GM18873 (cell line): Measurements from ENCODE around the gene NUTM1.
A peak's percentile ranks its signal among the peaks of the same experiment; 100 is the strongest.
"Not testable (repeated sequence)": the region's sequence is repeated elsewhere in the genome, so short reads cannot be mapped to it uniquely, and the experiment has no call there.

Source experiments
- ATAC-seq: cut with Tn5 transposase; IDR thresholded peaks from one replicate; pipeline ENCODE4 v1.9.1; 2021; ENCODE audit warnings: mild to moderate bottlenecking, moderate library complexity, moderate number of reproducible peaks; ENCODE audit not compliant: unreplicated experiment, low FRiP score

NUTM1 gene

GRCh38 chr15:34336991-34337556 is 6.0 kb upstream of the NUTM1 start:
- ATAC-seq, result peak; percentile 3

GRCh38 chr15:34337557-34338306 is 5.4 kb upstream of the NUTM1 start, which contains the start of gene SLC12A6:
Gene SLC12A6, minus strand, starts transcription at chr15:34337781. Its CDS starts 1,101 bp downstream, at chr15:34336680.
- peak; percentile 38 for ATAC-seq

DNA sequence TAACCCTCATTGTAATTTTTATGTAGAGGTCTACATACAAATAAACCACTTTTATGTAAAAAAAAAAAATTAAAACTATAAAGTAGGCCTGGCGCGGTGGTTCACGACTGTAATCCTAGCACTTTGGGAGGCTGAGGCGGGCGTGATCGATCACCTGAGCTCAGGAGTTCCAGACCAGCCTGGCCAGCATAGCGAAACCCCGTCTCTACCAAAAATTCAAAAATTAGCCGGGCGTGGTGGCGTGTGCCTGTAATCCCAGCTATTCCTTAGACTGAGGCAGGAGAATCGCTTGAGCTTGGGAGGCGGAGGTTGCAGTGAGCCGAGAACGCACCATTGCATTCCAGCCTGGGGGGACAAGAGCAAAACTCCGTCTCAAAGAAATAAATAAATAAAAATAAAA is 4.8 kb upstream of the NUTM1 start:
- ATAC-seq, result no peak

GRCh38 chr15:34339946-34340345 is 3.2 kb upstream of the NUTM1 start:
- ATAC-seq, result no peak

GRCh38 chr15:34341381-34342212 is 1.5 kb upstream of the NUTM1 start:
- no peak for ATAC-seq

DNA sequence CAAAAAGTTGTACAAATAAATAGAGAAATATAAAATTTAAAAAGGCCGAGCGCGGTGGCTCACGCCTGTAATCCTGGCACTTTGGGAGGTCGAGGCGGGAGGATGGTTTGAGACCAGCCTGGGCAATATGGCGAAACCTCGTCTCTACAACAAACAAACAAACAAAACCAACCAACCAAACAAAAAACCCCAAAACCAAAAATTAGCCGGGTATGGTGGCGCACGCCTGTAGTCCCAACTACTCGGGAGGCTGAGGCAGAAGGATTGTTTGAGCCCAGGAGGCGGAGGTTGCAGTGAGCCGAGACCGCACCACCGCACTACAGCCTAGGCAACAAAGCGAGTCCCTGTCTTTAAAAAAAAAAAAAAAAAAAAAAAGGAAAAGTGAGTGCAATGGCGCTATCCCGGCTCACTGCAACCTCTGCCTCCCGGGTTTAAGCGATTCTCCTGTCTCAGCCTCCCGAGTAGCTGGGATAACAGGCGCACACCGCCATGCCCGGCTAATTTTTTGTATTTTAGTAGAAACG is 840 bp upstream of the NUTM1 start:
- not testable (repeated sequence) for ATAC-seq

- ATAC-seq, result no peak
Measured at GRCh38 chr15:34347951-34348638, 5.0 kb downstream of the NUTM1 start.

DNA sequence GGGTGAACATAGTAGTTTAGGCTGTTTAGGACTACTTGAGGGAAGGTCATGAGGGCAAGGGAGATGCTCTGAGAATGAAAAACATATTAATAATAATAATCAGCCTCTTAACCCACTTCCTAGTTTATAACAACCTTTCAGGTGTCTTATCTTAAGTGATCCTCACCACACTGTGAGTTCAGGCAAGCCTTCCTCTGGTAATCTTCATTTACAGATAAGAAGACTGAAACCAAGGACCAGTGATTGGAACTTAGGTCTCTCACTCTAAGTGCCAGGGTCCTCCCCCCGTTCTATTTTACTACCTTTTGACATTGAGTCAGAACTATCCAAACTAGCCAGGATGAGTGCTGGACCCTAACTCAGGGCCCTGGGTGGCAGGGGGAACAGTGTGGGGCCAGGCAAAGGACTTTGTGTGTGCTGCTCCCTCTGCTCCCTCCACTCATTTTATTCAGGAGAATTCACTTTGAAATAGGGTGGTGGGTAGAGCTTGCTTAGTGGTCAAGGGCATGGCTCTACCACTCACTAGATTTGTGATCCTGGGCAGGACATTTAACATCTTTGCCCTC is 5.7 kb downstream of the NUTM1 start:
- no peak for ATAC-seq

- no peak for ATAC-seq
Measured at GRCh38 chr15:34349769-34350168, 6.7 kb downstream of the NUTM1 start.

DNA sequence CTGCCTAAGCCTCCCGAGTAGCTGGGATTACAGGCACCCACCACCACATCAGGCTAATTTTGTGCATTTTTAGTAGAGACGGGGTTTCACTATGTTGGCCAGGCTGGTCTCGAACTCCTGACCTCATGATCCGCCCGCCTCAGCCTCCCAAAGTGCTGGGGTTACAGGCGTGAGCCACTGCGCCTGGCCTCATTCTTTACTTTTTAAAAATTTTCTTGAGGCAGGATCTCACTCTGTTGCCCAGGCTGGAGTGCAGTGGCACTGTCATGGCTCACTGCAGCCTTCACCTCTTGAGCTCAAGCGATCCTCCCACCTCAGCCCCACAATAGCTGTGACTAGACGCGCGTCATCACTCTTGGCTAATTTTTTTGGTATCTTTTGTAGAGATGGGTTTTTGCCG is 9.9 kb downstream of the NUTM1 start:
- not testable (repeated sequence) for ATAC-seq

GRCh38 chr15:34353627-34354026 is 10.5 kb downstream of the NUTM1 start:
- no peak for ATAC-seq

- no peak for ATAC-seq
Measured at GRCh38 chr15:34354286-34354685, 11.2 kb downstream of the NUTM1 start.

GRCh38 chr15:34355241-34355640 is 12.1 kb downstream of the NUTM1 start:
- no peak for ATAC-seq

DNA sequence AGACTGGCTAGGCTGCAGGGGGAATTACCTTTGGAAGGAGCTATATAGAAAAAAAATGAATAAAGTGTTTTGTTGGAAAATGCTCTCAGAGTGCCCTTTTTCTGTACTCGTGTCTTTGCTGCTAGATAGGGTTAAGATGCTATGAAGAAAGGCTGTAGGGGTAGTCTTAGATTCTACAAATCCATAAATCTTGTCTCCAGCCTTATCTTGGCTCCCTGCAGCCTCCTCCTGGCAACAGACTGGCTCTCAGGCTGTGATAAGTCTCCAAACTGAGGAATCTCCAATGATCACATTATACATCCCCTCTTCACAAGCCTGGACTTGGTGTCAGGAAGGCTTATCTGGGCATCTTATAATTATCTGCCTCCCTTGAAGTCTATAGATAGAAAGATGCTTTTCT is 14.5 kb downstream of the NUTM1 start:
- no peak for ATAC-seq

DNA sequence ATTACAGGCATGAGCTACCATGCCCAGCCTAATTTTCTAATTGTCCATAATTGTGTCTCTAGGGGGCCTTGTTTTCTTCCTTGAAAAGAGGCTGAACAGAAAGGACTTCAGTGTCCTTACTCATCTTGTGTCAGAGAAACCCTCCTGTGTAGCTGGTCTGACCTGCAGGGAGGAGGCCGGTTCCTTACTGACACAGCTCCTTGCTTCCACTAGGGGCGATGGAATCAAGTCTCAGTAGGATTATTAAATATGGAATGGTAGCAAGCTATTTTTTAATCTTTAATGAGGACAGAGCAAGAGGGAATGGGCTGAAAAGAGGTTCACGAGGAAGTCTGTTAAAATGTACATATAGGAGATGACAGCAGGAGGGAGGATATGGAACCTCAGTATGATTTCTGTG is 15.3 kb downstream of the NUTM1 start:
- ATAC-seq, result no peak

DNA sequence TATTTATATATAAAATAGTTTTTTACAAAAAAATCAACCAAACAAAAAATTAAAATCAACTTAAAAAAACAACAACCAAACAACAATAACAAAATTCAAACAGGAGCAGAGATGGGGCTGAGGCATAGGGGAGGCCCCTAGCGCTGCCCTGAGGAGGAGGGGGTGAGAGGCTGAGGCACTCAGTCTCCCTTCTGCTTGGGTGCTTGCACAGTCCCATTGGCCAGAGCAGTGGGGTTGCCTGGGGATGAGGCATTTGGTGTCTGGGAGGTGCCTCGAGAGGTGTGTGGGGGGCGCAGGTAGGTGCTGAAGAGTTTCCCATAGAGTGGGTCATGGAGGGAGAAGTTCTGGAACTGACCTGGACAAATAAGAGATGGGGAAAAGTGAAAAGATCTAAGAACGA is 15.8 kb downstream of the NUTM1 start:
- no peak for ATAC-seq

GRCh38 chr15:34359416-34359815 is 16.3 kb downstream of the NUTM1 start:
- no peak for ATAC-seq

DNA sequence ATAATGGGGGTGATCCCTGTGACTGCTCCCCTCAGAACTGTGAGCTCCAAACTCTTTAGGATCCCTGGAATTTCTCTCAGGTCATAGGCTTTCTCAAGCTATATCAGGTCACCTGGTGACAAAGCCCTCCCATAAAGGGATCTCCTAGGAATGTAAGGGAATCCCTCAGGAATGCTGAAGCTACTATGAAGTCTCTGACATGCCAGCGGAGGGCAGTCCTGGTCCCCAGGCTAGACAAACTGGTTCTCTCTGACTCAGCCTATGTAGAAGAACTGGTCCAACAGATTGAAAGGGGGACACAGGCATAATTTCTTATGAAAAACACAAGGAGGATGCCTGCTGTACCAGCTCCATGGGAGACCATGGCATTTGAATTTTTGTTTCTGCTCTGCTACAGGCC is 17.2 kb downstream of the NUTM1 start:
- ATAC-seq, result no peak

DNA sequence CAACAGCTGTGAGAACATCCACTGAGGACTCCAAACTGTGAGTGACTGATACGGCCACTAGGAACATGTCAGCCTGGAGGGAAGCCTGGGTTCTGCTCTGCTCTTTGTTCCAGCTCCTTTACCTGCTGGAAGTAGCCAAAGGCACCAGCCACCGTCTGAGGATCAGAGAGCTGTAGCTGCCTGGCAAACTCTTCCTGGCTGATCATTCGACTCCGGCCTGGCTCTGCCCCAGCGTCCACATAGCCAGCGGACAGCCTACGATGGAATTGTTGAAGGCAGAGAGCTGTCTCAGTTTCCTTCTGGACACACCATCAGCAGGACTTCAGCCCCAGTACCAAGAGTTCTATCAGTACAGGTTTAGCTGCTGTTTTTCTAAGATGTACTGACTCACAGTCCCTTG is 18.2 kb downstream of the NUTM1 start:
- ATAC-seq, result no peak

GRCh38 chr15:34362047-34362773 is 19.1 kb downstream of the NUTM1 start:
- no peak for ATAC-seq
